Activated naive CD4-positive, alpha-beta T cell treated with anti-CD3 and anti-CD28 coated beads, Interleukin-2, amount 50 U/mL, for 24 hours (primary cell): Measurements from ENCODE around the gene SMG6.
"Not testable (repeated sequence)": the region's sequence is repeated elsewhere in the genome, so short reads cannot be mapped to it uniquely, and the experiment has no call there.

Experiments
- H3K27ac Mint-ChIP-seq: one replicate; pipeline ENCODE4 v1.8.0; 2021; ENCODE audit warnings: mild to moderate bottlenecking, mixed read lengths
- H3K27me3 Mint-ChIP-seq: one replicate; pipeline ENCODE4 v1.8.0; 2021; ENCODE audit warnings: mixed read lengths
- H3K36me3 Mint-ChIP-seq: one replicate; pipeline ENCODE4 v1.8.0; 2021; ENCODE audit warnings: mixed read lengths
- H3K4me1 Mint-ChIP-seq: one replicate; pipeline ENCODE4 v1.8.0; 2021; ENCODE audit warnings: mixed read lengths
- H3K4me3 Mint-ChIP-seq: one replicate; pipeline ENCODE4 v1.8.0; 2021; ENCODE audit warnings: mild to moderate bottlenecking, mixed read lengths
- H3K9me3 Mint-ChIP-seq: one replicate; pipeline ENCODE4 v1.8.0; 2021; ENCODE audit warnings: mixed read lengths

Gene SMG6

GRCh38 chr17:2149934-2150333 lies 153.7 kb downstream of the SMG6 start:
- H3K27me3 Mint-ChIP-seq: no peaks in the 10 kb centered on the region
- H3K9me3 Mint-ChIP-seq: no peaks in the 10 kb centered on the region
- no peak overlapping the region for H3K4me3 Mint-ChIP-seq
- H3K27ac Mint-ChIP-seq: no peak overlapping the region
- peaks cover 2% of the 10 kb centered on the region for H3K36me3 Mint-ChIP-seq
- H3K4me1 Mint-ChIP-seq: peaks cover 3% of the 10 kb centered on the region

GRCh38 chr17:2146132-2146871 lies 157.3 kb downstream of the SMG6 start:
- no peak overlapping the region for H3K4me3 Mint-ChIP-seq
- no peaks in the 10 kb centered on the region for H3K9me3 Mint-ChIP-seq
- no peaks in the 10 kb centered on the region for H3K27me3 Mint-ChIP-seq
- peaks cover 4% of the 10 kb centered on the region for H3K4me1 Mint-ChIP-seq
- H3K27ac Mint-ChIP-seq: no peak overlapping the region
- H3K36me3 Mint-ChIP-seq: peaks cover 4% of the 10 kb centered on the region

GRCh38 chr17:2144701-2145100 lies 158.9 kb downstream of the SMG6 start:
- Mint-ChIP-seq H3K27ac (no peak overlapping the region), H3K9me3 (no peaks in the 10 kb centered on the region), H3K27me3 (no peaks in the 10 kb centered on the region), H3K4me1 (peaks cover 4% of the 10 kb centered on the region), H3K36me3 (peaks cover 4% of the 10 kb centered on the region), H3K4me3 (no peak overlapping the region)

GRCh38 chr17:2143332-2143731 lies 160.3 kb downstream of the SMG6 start:
- no peaks in the 10 kb centered on the region for H3K27me3 Mint-ChIP-seq
- H3K36me3 Mint-ChIP-seq: peaks cover 4% of the 10 kb centered on the region
- H3K27ac Mint-ChIP-seq: no peak overlapping the region
- peaks cover 15% of the 10 kb centered on the region for H3K4me1 Mint-ChIP-seq
- H3K9me3 Mint-ChIP-seq: no peaks in the 10 kb centered on the region
- no peak overlapping the region for H3K4me3 Mint-ChIP-seq

- H3K9me3 Mint-ChIP-seq, H3K27me3 Mint-ChIP-seq, H3K4me3 Mint-ChIP-seq, H3K36me3 Mint-ChIP-seq, H3K27ac Mint-ChIP-seq: not testable (repeated sequence)
- H3K4me1 Mint-ChIP-seq: peaks cover 21% of the 10 kb centered on the region
These were observed 160.9 kb downstream of the SMG6 start for GRCh38 chr17:2142682-2143081.

GRCh38 chr17:2140683-2141082 lies 162.9 kb downstream of the SMG6 start:
- Mint-ChIP-seq H3K4me3 (no peak overlapping the region), H3K27ac (no peak overlapping the region), H3K9me3 (no peaks in the 10 kb centered on the region), H3K27me3 (no peaks in the 10 kb centered on the region), H3K4me1 (peaks cover 23% of the 10 kb centered on the region), H3K36me3 (peaks cover 4% of the 10 kb centered on the region)

GRCh38 chr17:2138761-2139160 lies 164.8 kb downstream of the SMG6 start:
- H3K4me1 Mint-ChIP-seq: peaks cover 23% of the 10 kb centered on the region

GRCh38 chr17:2138318-2138717 lies 165.3 kb downstream of the SMG6 start:
- Mint-ChIP-seq H3K4me1 (peaks cover 21% of the 10 kb centered on the region), H3K27ac (peak overlapping the region; percentile 21), H3K9me3 (no peaks in the 10 kb centered on the region), H3K27me3 (no peaks in the 10 kb centered on the region), H3K36me3 (peaks cover 3% of the 10 kb centered on the region), H3K4me3 (no peak overlapping the region)

More at GRCh38 chr17:2138761-2139160, 164.8 kb downstream of the SMG6 start:
- H3K36me3 Mint-ChIP-seq: peaks cover 4% of the 10 kb centered on the region
- H3K27me3 Mint-ChIP-seq: no peaks in the 10 kb centered on the region
- peak overlapping the region; percentile 19 for H3K27ac Mint-ChIP-seq
- H3K9me3 Mint-ChIP-seq: no peaks in the 10 kb centered on the region
- no peak overlapping the region for H3K4me3 Mint-ChIP-seq

- Mint-ChIP-seq H3K4me3 (no peak overlapping the region), H3K4me1 (peaks cover 18% of the 10 kb centered on the region), H3K27me3 (no peaks in the 10 kb centered on the region), H3K27ac (peak overlapping the region; percentile 37), H3K36me3 (no peaks in the 10 kb centered on the region), H3K9me3 (no peaks in the 10 kb centered on the region)
These were observed 166.1 kb downstream of the SMG6 start for GRCh38 chr17:2137342-2138098.

- Mint-ChIP-seq H3K4me3 (no peak overlapping the region), H3K4me1 (peaks cover 18% of the 10 kb centered on the region), H3K27ac (no peak overlapping the region), H3K36me3 (no peaks in the 10 kb centered on the region), H3K27me3 (no peaks in the 10 kb centered on the region), H3K9me3 (no peaks in the 10 kb centered on the region)
These were observed 167.3 kb downstream of the SMG6 start for GRCh38 chr17:2136241-2136640.

GRCh38 chr17:2128011-2128410 lies 175.6 kb downstream of the SMG6 start:
- Mint-ChIP-seq H3K4me1 (peaks cover 31% of the 10 kb centered on the region), H3K4me3 (no peak overlapping the region), H3K27me3 (no peaks in the 10 kb centered on the region), H3K36me3 (peaks cover 9% of the 10 kb centered on the region), H3K9me3 (no peaks in the 10 kb centered on the region), H3K27ac (no peak overlapping the region)

- Mint-ChIP-seq H3K27me3 (no peaks in the 10 kb centered on the region), H3K4me1 (peaks cover 32% of the 10 kb centered on the region), H3K27ac (no peak overlapping the region), H3K4me3 (no peak overlapping the region), H3K9me3 (no peaks in the 10 kb centered on the region), H3K36me3 (peaks cover 11% of the 10 kb centered on the region)
These were observed 178.5 kb downstream of the SMG6 start for GRCh38 chr17:2125013-2125535.

- no peaks in the 10 kb centered on the region for H3K9me3 Mint-ChIP-seq
- H3K4me3 Mint-ChIP-seq: no peak overlapping the region
- H3K27ac Mint-ChIP-seq: no peak overlapping the region
- no peaks in the 10 kb centered on the region for H3K27me3 Mint-ChIP-seq
- peaks cover 13% of the 10 kb centered on the region for H3K36me3 Mint-ChIP-seq
- H3K4me1 Mint-ChIP-seq: peaks cover 32% of the 10 kb centered on the region
These were observed 179.2 kb downstream of the SMG6 start for GRCh38 chr17:2124391-2124790.

- peaks cover 30% of the 10 kb centered on the region for H3K4me1 Mint-ChIP-seq
- H3K27me3 Mint-ChIP-seq: no peaks in the 10 kb centered on the region
- H3K9me3 Mint-ChIP-seq: no peaks in the 10 kb centered on the region
- H3K4me3 Mint-ChIP-seq: no peak overlapping the region
- peaks cover 13% of the 10 kb centered on the region for H3K36me3 Mint-ChIP-seq
- H3K27ac Mint-ChIP-seq: no peak overlapping the region
These were observed 180.0 kb downstream of the SMG6 start for GRCh38 chr17:2123375-2124251.

GRCh38 chr17:2122641-2123302 lies 180.8 kb downstream of the SMG6 start:
- Mint-ChIP-seq H3K4me3 (no peak overlapping the region), H3K36me3 (peaks cover 12% of the 10 kb centered on the region), H3K27me3 (no peaks in the 10 kb centered on the region), H3K27ac (no peak overlapping the region), H3K4me1 (peaks cover 27% of the 10 kb centered on the region), H3K9me3 (no peaks in the 10 kb centered on the region)
